ENCODE measurements around the gene FANCC. TPM values are rescaled to one million over a fixed set of nuclear protein-coding genes. Genes with fewer than 3 reads are reported as not detected.

Gene FANCC
- total RNA-seq, 1 donor from 2014 or later = 5.7 TPM

GRCh38 chr9:95055851-95056551 lies 261.5 kb downstream of the FANCC start:
- peak; percentile 47 for DNase-seq (ENCODE audit: extremely low read depth, low read depth, low spot score)

GRCh38 chr9:95055334-95055850 lies 262.1 kb downstream of the FANCC start:
- DNase-seq (ENCODE audit: extremely low read depth, low read depth, low spot score) = no peak

GRCh38 chr9:95053611-95054570 lies 263.6 kb downstream of the FANCC start:
- DNase-seq (ENCODE audit: extremely low read depth, low read depth, low spot score) = no peak

GRCh38 chr9:95049761-95050160 lies 267.7 kb downstream of the FANCC start:
- DNase-seq (ENCODE audit: extremely low read depth, low read depth, low spot score) = no peak

Other genes starting within 250 kb of the FANCC start
- 3.8 and 4.7 TPM in 2 replicates for gene PTCH1, start 199.3 kb upstream of the FANCC start, total RNA-seq

Data from glomerular endothelial cell (primary cell).